OCI-LY1 (cell line): ENCODE data around the gene STARD7.

Experiments
- H2AFZ ChIP-seq: fragments of 200-600 bp; sonication (generic), shearing (Covaris generic); 2 replicates; pipeline ENCODE4 v1.6.0; 2014; ENCODE audit warnings: antibody characterized with exemption, mild to moderate bottlenecking, low read length
- H3F3A ChIP-seq: fragments of 200-600 bp; sonication (generic), shearing (Covaris generic); 2 replicates; pipeline ENCODE4 v1.6.0; 2014; ENCODE audit warnings: mild to moderate bottlenecking, antibody characterized with exemption, low read length, moderate library complexity; ENCODE audit not compliant: insufficient read depth
- H3K27ac ChIP-seq: fragments of 200-600 bp; sonication (generic); 2 replicates; pipeline ENCODE4 v1.5.1; 2014; ENCODE audit warnings: low read length, mixed run types, mild to moderate bottlenecking, low read depth; ENCODE audit not compliant: poor library complexity, severe bottlenecking
- H3K27me3 ChIP-seq: fragments of 200-600 bp; sonication (generic); 2 replicates; pipeline ENCODE4 v1.6.0; 2014; ENCODE audit warnings: antibody characterized with exemption, mild to moderate bottlenecking, low read length, moderate library complexity; ENCODE audit not compliant: insufficient read depth
- H3K36me3 ChIP-seq: fragments of 200-600 bp; sonication (generic); 2 replicates; pipeline ENCODE4 v1.6.1; 2014; ENCODE audit warnings: mild to moderate bottlenecking, antibody characterized with exemption, low read length, moderate library complexity, mixed read lengths; ENCODE audit not compliant: insufficient read depth
- H3K4me1 ChIP-seq: fragments of 200-600 bp; sonication (generic); 2 replicates; pipeline ENCODE4 v1.5.1; 2014; ENCODE audit warnings: mild to moderate bottlenecking, low read length, moderate library complexity; ENCODE audit not compliant: insufficient read depth, severe bottlenecking
- H3K4me2 ChIP-seq: fragments of 200-600 bp; sonication (generic), shearing (Covaris generic); 2 replicates; pipeline ENCODE4 v1.6.1; 2014; ENCODE audit warnings: low read length
- H3K4me3 ChIP-seq: fragments of 200-600 bp; sonication (generic); 2 replicates; pipeline ENCODE4 v1.5.1; 2014; ENCODE audit warnings: low read length, low read depth, mild to moderate bottlenecking, mixed read lengths; ENCODE audit not compliant: poor library complexity, severe bottlenecking
- H3K79me2 ChIP-seq: fragments of 200-600 bp; shearing (Covaris generic); 2 replicates; pipeline ENCODE4 v1.6.1; 2016; ENCODE audit warnings: mixed run types, low read length, mixed read lengths; ENCODE audit not compliant: insufficient read depth
- H3K9ac ChIP-seq: fragments of 200-600 bp; sonication (generic), shearing (Covaris generic); 2 replicates; pipeline ENCODE4 v1.6.1; 2014; ENCODE audit warnings: mild to moderate bottlenecking, low read length, mixed read lengths
- H3K9me2 ChIP-seq: fragments of 200-600 bp; sonication (generic), shearing (Covaris generic); 2 replicates; pipeline ENCODE4 v1.6.1; 2014; ENCODE audit warnings: low read depth, mild to moderate bottlenecking, low read length, mixed read lengths
- H3K9me3 ChIP-seq: fragments of 200-600 bp; shearing (Covaris generic); 2 replicates; pipeline ENCODE4 v1.6.1; 2014; ENCODE audit warnings: low read length, mixed read lengths
- H4K20me1 ChIP-seq: fragments of 200-600 bp; sonication (generic), shearing (Covaris generic); 2 replicates; pipeline ENCODE4 v1.6.0; 2016; ENCODE audit warnings: mild to moderate bottlenecking, low read length; ENCODE audit not compliant: insufficient read depth
- CTCF ChIP-seq: fragments of 200-600 bp; sonication (generic), shearing (Covaris generic); IDR thresholded peaks from 2 replicates; pipeline ENCODE4 v1.5.1; 2017; ENCODE audit warnings: mild to moderate bottlenecking, antibody characterized with exemption, low read length, moderate library complexity, mixed read lengths
- EZH2 ChIP-seq: fragments of 200-600 bp; sonication (generic), shearing (Covaris generic); IDR thresholded peaks from 2 replicates; pipeline ENCODE4 v1.8.0; 2017; ENCODE audit warnings: borderline replicate concordance, mixed run types, mild to moderate bottlenecking, antibody characterized with exemption, low read length, moderate library complexity, mixed read lengths

Gene STARD7

GRCh38 chr2:96150007-96150640, 58.5 kb downstream of the STARD7 start:
- H3F3A ChIP-seq = no peaks in the 10 kb centered on the region
- H3K27me3 ChIP-seq = no peaks in the 10 kb centered on the region
- no peak overlapping the region for H3K4me3 ChIP-seq
- H3K4me2 ChIP-seq = no peak overlapping the region
- H4K20me1 ChIP-seq = no peaks in the 10 kb centered on the region
- no peak overlapping the region for H2AFZ ChIP-seq
- no peaks in the 10 kb centered on the region for H3K79me2 ChIP-seq
- no peaks in the 10 kb centered on the region for H3K9me3 ChIP-seq
- H3K36me3 ChIP-seq = no peaks in the 10 kb centered on the region
- peaks cover 42% of the 10 kb centered on the region for H3K4me1 ChIP-seq
- no peak for TF ChIP-seq EZH2
- TF ChIP-seq CTCF = no peak
- no peak overlapping the region for H3K9ac ChIP-seq
- no peak overlapping the region for H3K27ac ChIP-seq
- no peaks in the 10 kb centered on the region for H3K9me2 ChIP-seq

- peaks cover 12% of the 10 kb centered on the region for H3K36me3 ChIP-seq
- no peak overlapping the region for H2AFZ ChIP-seq
- H3K9ac ChIP-seq = peak overlapping the region; percentile 90; the same call in 1 of the 2 replicates
- H3K27ac ChIP-seq = peak overlapping the region; percentile 91
- peaks cover 53% of the 10 kb centered on the region for H3K4me1 ChIP-seq
- TF ChIP-seq EZH2 = no peak
- TF ChIP-seq CTCF = no peak
- no peaks in the 10 kb centered on the region for H3F3A ChIP-seq
- H3K9me2 ChIP-seq = no peaks in the 10 kb centered on the region
- no peaks in the 10 kb centered on the region for H4K20me1 ChIP-seq
- H3K4me3 ChIP-seq = peak overlapping the region; percentile 32
- H3K9me3 ChIP-seq = no peaks in the 10 kb centered on the region
- H3K4me2 ChIP-seq = peak overlapping the region; percentile 60
- H3K27me3 ChIP-seq = no peaks in the 10 kb centered on the region
- H3K79me2 ChIP-seq = no peaks in the 10 kb centered on the region
Observed at GRCh38 chr2:96148410-96149217, 60.0 kb downstream of the STARD7 start.

GRCh38 chr2:96147593-96148201, 60.9 kb downstream of the STARD7 start:
- H3K79me2 ChIP-seq = no peaks in the 10 kb centered on the region
- H3K4me1 ChIP-seq = peaks cover 62% of the 10 kb centered on the region
- peak overlapping the region; percentile 90; the same call in 1 of the 2 replicates for H3K9ac ChIP-seq
- peaks cover 21% of the 10 kb centered on the region for H3K36me3 ChIP-seq
- no peaks in the 10 kb centered on the region for H4K20me1 ChIP-seq
- H3K4me3 ChIP-seq = peak overlapping the region; percentile 32
- H3K4me2 ChIP-seq = peak overlapping the region; percentile 60
- no peaks in the 10 kb centered on the region for H3K9me3 ChIP-seq
- peak; percentile 22; the same call in 1 of the 2 replicates for TF ChIP-seq CTCF
- TF ChIP-seq EZH2 = no peak
- no peaks in the 10 kb centered on the region for H3K9me2 ChIP-seq
- no peaks in the 10 kb centered on the region for H3K27me3 ChIP-seq
- no peaks in the 10 kb centered on the region for H3F3A ChIP-seq
- no peak overlapping the region for H2AFZ ChIP-seq
- H3K27ac ChIP-seq = peak overlapping the region; percentile 91
